HG03103 (cell line): ENCODE data around the gene TP53TG3.
"Not testable (repeated sequence)": the region's sequence is repeated elsewhere in the genome, so short reads cannot be mapped to it uniquely, and the experiment has no call there.

Experiments
- ATAC-seq: cut with Tn5 transposase; IDR thresholded peaks from one replicate; pipeline ENCODE4 v1.9.1; 2021; ENCODE audit warnings: low read depth; ENCODE audit not compliant: unreplicated experiment

The TP53TG3 gene, protein sequence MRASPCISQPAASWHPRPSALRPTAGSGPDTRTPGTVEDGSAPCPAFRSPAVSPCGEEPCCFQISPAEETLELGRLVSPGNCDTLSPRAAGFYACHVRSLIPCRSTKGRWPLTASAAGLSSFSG

DNA sequence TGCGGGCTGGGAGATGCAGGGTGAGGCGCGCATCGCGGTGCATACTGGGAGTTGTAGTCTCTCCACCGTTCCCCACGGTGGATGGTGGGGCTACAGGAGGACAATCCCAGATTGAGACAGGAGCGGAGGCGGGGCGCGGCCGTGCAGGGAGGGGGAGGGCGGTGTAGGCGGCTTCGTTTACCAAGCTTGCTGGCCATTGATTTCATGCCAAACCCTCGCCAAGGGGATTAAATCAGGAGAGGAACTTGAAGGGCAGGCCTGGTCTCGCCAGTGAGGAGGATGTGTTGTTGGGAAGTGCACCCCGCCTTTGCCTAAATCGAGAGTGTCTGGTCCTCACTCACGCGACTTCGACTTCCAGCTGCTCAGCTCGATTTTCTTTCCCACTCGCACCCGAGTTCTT, at the start of gene TP53TG3:
Gene TP53TG3 (minus strand): TSS at position 101 of the 400 bp plus-strand sequence. CDS start 68 bp downstream, at position 33.
- ATAC-seq, result not testable (repeated sequence)

DNA sequence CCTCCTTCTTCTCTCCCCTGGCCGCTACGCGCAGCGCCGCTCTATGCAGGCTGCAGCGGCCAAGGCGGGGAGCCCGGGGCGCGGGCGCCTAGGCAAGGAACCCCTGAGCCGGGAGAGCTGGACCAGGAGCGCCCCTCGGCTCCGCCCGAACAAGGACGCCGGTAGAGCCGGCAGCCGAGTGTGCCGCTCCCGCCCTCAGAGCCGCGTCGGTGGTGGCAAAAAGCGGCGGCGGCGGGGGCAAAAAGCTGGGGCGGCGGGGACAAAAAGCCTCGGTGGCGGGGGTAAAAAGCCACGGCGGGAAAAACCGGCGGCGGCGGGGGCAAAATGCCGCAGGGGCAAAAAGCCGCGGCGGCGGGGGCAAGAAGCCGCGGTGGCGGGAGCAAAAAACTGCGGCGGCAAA, 25.1 kb downstream of the TP53TG3 start:
- not testable (repeated sequence) for ATAC-seq

DNA sequence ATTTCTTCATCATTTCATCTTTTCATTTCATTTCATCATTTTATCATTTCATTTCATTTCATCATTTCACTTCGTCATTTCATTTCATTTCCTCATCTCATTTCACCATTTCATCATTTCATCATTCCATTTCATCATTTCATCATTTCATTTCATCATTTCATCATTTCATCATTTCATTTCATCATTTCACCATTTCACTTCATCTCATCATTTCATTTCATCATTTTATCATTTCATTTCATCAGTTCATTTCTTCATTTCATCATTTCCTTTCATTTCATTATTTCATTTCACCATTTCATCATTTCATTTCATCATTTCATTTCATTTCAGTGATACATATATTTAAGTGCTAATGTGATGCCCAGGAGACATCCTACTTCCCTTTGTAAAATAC, 28.4 kb downstream of the TP53TG3 start:
- ATAC-seq, result not testable (repeated sequence)

DNA sequence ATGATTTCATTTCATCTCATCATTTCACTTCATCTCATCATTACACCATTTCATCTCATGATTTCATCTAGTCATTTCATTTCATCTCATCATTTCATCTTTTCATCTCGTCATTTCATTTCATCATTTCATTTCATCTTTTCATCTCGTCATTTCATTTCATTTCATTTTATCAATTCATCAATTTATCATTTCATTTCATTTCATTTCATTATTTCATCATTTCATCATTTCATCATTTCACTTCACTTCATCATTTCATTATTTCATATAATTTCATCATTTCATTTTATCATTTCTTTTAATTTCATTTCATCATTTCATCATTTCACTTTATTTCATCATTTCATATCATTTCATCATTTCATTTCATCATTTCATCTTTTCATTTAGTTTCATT, 29.2 kb downstream of the TP53TG3 start:
- not testable (repeated sequence) for ATAC-seq

DNA sequence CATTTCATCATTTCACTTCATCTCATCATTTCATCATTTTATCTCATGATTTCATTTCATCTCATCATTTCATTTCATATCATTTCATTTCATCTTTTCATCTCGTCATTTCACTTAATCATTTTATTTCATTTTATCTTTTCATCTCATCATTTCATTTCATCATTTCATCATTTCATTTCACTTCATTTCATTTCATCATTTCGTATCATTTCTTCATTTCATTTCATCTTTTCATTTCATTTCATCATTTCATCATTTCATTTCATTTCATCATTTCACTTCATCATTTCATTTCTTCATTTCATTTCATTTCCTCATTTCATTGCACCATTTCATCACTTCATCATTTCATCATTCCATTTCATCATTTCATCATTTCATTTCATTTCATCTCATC, 29.8 kb downstream of the TP53TG3 start:
- ATAC-seq, result not testable (repeated sequence)

DNA sequence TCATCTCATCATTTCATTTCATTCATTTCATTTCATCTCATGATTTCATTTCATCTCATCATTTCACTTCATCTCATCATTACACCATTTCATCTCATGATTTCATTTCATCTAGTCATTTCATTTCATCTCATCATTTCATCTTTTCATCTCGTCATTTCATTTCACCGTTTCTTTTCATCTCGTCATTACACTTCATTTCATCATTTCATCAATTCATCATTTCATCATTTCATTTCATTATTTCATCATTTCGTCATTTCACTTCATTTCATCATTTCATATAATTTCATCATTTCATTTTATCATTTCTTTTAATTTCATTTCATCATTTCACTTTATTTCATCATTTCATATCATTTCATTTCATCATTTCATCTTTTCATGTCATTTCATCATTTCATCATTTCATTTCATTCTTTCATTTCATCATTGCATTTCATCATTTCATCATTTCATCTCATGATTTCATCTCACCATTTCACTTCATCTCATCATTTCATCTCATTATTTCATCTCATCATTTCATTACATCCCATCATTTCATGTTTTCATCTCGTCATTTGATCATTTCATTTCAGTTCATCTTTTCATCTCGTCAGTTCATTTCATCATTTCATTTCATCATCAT, 30.6 kb downstream of the TP53TG3 start:
- ATAC-seq, result not testable (repeated sequence)

DNA sequence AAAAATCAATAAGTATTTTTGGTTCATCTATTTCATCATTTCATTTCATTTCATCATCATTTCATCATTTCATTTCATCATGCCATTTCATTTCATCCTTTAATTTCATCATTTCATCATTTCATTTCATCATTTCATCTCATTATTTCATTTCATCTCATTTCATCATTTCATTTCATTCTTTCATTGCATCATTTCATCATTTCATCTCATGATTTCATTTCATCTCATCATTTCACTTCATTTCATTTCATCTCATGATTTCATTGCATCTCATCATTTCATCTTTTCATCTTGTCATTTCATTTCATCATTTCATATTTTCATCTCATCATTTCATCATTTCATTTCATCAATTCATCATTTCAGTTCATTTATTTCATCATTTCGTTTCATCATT, 31.2 kb downstream of the TP53TG3 start:
- not testable (repeated sequence) for ATAC-seq

DNA sequence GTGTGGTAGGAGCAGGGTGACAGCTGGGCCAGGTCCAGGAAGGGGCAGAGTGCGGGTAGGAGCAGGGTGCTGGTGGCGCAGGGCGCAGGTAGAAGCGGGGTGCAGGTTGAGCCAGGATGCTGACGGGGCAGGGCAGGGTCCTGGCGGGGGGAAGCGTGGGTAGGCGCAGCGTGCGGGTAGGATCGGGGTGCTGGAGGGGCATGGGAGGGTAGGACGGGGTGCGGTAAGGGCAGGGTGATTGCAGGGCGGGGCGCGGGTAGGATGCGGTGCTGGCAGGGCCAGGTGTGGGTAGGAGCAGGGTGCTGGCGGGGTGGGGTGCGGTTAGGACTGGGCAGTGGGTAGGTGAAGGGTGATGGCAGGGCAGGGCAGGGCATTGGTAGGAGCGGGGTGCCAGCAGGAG, 38.4 kb downstream of the TP53TG3 start:
- ATAC-seq, result not testable (repeated sequence)

DNA sequence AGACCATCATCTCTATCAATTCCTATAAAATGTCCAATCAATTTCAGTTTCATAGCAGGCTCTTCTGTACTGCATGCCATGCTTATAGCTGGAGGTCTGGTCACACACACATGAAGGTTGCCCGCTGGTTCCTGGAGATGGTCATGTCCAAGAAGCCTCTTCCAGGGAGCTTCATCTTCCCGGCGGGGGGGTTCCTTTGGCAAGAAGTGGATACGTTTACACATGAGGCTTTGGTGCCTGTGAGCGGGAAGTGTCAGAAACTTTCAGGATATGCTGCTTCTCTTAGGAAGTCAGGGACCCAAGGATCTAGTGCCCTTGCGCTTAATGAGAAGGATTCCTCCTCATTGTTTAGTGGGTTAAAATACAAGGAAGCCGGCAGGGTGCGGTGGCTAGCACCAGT, 43.9 kb downstream of the TP53TG3 start:
- not testable (repeated sequence) for ATAC-seq
